Skin epidermis (tissue), 12 donors: ENCODE data around the gene EXOC3L1.
A peak's percentile ranks its signal among the peaks of the same experiment; 100 is the strongest.

Source experiments
- H3K27ac ChIP-seq, 21 experiments: fragments of 200-600 bp; sonication (generic) in 11 of 21; one replicate each; pipeline ENCODE4 v1.5.0; 2020; ENCODE audit warnings: mild to moderate bottlenecking in 3 of 21, inconsistent platforms in 2 of 21, moderate library complexity in 2 of 21
- H3K4me3 ChIP-seq, 7 experiments: fragments of 200-600 bp; sonication (generic) in 2 of 7; one replicate each; pipeline ENCODE4 v1.5.0; 2020; ENCODE audit warnings: inconsistent platforms in 2 of 7, mild to moderate bottlenecking in 2 of 7, moderate library complexity in 1 of 7

The EXOC3L1 gene

GRCh38 chr16:67156143-67156844, 33.6 kb downstream of the EXOC3L1 start:
- Histone ChIP-seq H3K27ac (peak overlapping the region in 1 of 21 experiments; percentile 96), H3K4me3 (no peak overlapping the region)

GRCh38 chr16:67155295-67156142, 34.4 kb downstream of the EXOC3L1 start:
- H3K4me3 ChIP-seq = peak overlapping the region in 3 of 7 experiments; percentile 9 to 23 (median 13)
- no peak overlapping the region for H3K27ac ChIP-seq

- peak overlapping the region in 3 of 7 experiments; percentile 9 to 23 (median 13) for H3K4me3 ChIP-seq
- no peak overlapping the region for H3K27ac ChIP-seq
Measured at GRCh38 chr16:67154578-67155294, 35.2 kb downstream of the EXOC3L1 start.

GRCh38 chr16:67151431-67152097, 38.4 kb downstream of the EXOC3L1 start:
- H3K4me3 ChIP-seq = peak overlapping the region in 4 of 7 experiments; percentile 51 to 69 (median 62)
- H3K27ac ChIP-seq = peak overlapping the region in 15 of 21 experiments; percentile 64 to 96 (median 84)

GRCh38 chr16:67150833-67151396, 39.0 kb downstream of the EXOC3L1 start, which contains the start of gene B3GNT9:
Gene B3GNT9 (minus strand): TSS chr16:67150998. CDS start chr16:67150485, 513 bp downstream.
- Histone ChIP-seq H3K27ac (peak within 1 kb of the TSS in 20 of 21 experiments; percentile 64 to 96 (median 84)), H3K4me3 (peak within 1 kb of the TSS; percentile 51 to 78 (median 62))

- H3K4me3 ChIP-seq = peak overlapping the region; percentile 51 to 78 (median 62)
- H3K27ac ChIP-seq = peak overlapping the region in 20 of 21 experiments; percentile 64 to 96 (median 84)
Measured at GRCh38 chr16:67150047-67150832, 39.7 kb downstream of the EXOC3L1 start.

GRCh38 chr16:67149276-67150046, 40.5 kb downstream of the EXOC3L1 start:
- H3K27ac ChIP-seq = peak overlapping the region in 1 of 21 experiments; percentile 79
- H3K4me3 ChIP-seq = peak overlapping the region in 3 of 7 experiments; percentile 51 to 69 (median 64)

GRCh38 chr16:67148656-67149275, 41.2 kb downstream of the EXOC3L1 start:
- H3K27ac ChIP-seq = peak overlapping the region in 1 of 21 experiments; percentile 26
- H3K4me3 ChIP-seq = no peak overlapping the region

GRCh38 chr16:67148221-67148620, 41.7 kb downstream of the EXOC3L1 start:
- H3K27ac ChIP-seq = no peak overlapping the region

GRCh38 chr16:67147437-67148140, 42.3 kb downstream of the EXOC3L1 start:
- Histone ChIP-seq H3K27ac (no peak overlapping the region), H3K4me3 (no peak overlapping the region)

More at GRCh38 chr16:67148221-67148620, 41.7 kb downstream of the EXOC3L1 start:
- no peak overlapping the region for H3K4me3 ChIP-seq

GRCh38 chr16:67146523-67147357, 43.2 kb downstream of the EXOC3L1 start:
- no peak overlapping the region for H3K4me3 ChIP-seq
- no peak overlapping the region for H3K27ac ChIP-seq

GRCh38 chr16:67145746-67146145, 44.2 kb downstream of the EXOC3L1 start:
- Histone ChIP-seq H3K27ac (no peak overlapping the region), H3K4me3 (no peak overlapping the region)

GRCh38 chr16:67144943-67145342, 45.0 kb downstream of the EXOC3L1 start:
- H3K4me3 ChIP-seq = no peak overlapping the region
- no peak overlapping the region for H3K27ac ChIP-seq

- H3K27ac ChIP-seq = no peak overlapping the region
- no peak overlapping the region for H3K4me3 ChIP-seq
Measured at GRCh38 chr16:67142342-67142741, 47.6 kb downstream of the EXOC3L1 start.

- Histone ChIP-seq H3K4me3 (no peak overlapping the region), H3K27ac (no peak overlapping the region)
Measured at GRCh38 chr16:67141391-67141790, 48.5 kb downstream of the EXOC3L1 start.

GRCh38 chr16:67137605-67138004, 52.3 kb downstream of the EXOC3L1 start:
- Histone ChIP-seq H3K4me3 (no peak overlapping the region), H3K27ac (no peak overlapping the region)
